IMR-90 (cell line): Measurements from ENCODE around the gene C21orf58. TPM values are rescaled to one million over a fixed set of nuclear protein-coding genes. Genes with fewer than 3 reads are reported as not detected.

Source experiments
- ATAC-seq: fragments of 200-7000 bp; cut with Tn5 transposase; 2 replicates; pipeline ENCODE4 v1.9.1; 2020; ENCODE audit warnings: low read depth, mild to moderate bottlenecking, moderate library complexity
- BruUV-seq: library from RNA; stranded (reverse); fragments of 400-500 nt; replicated peaks from 2 replicates; lab custom pipeline; 2021; lab: Mats Ljungman, UMichigan
- CTCF ChIA-PET: fragments of 300-600 bp; formaldehyde crosslinking; extraction: SDS; loops from one replicate; lab custom pipeline; 2021; ENCODE audit warnings: antibody characterized with exemption; lab: Yijun Ruan, JAX
- POLR2A ChIA-PET: fragments of 300-600 bp; sonication (Branson Sonifier 250); formaldehyde crosslinking; loops from one replicate; lab custom pipeline; 2022; ENCODE audit warnings: antibody characterized with exemption; ENCODE audit not compliant: unreplicated experiment; lab: Charles Lee
- DNase-seq: peaks from one replicate; pipeline ENCODE4 v3.0.0; 2013
- H2AFZ ChIP-seq: replicated peaks from 2 replicates; pipeline ENCODE3; 2013; ENCODE audit warnings: low read length, mild to moderate bottlenecking; ENCODE audit not compliant: poor library complexity
- H2AK5ac ChIP-seq: 2 replicates; pipeline ENCODE4 v1.6.1; 2013; ENCODE audit warnings: low read depth, low read length, inconsistent platforms
- H2AK9ac ChIP-seq: replicated peaks from 2 replicates; pipeline ENCODE3; 2013; ENCODE audit warnings: mild to moderate bottlenecking, low read depth, low read length, moderate library complexity; ENCODE audit not compliant: poor library complexity
- H2BK120ac ChIP-seq: 2 replicates; pipeline ENCODE4 v1.6.1; 2013; ENCODE audit warnings: low read depth, low read length, inconsistent platforms
- H2BK15ac ChIP-seq: 3 replicates; pipeline ENCODE4 v1.6.1; 2013; ENCODE audit warnings: low read depth, low read length, inconsistent platforms
- H2BK20ac ChIP-seq: 2 replicates; pipeline ENCODE4 v1.6.1; 2013; ENCODE audit warnings: low read depth, mild to moderate bottlenecking, inconsistent platforms, low read length, moderate library complexity
- H2BK5ac ChIP-seq: 2 replicates; pipeline ENCODE4 v1.6.1; 2013; ENCODE audit warnings: mild to moderate bottlenecking, low read depth, low read length, inconsistent platforms; ENCODE audit not compliant: poor library complexity, severe bottlenecking
- H3K14ac ChIP-seq: replicated peaks from 2 replicates; pipeline ENCODE4 v1.6.1; 2013; ENCODE audit warnings: low read depth, low read length, inconsistent platforms
- H3K18ac ChIP-seq: 2 replicates; pipeline ENCODE4 v1.6.1; 2013; ENCODE audit warnings: low read depth, low read length, control low read depth
- H3K23ac ChIP-seq: 2 replicates; pipeline ENCODE4 v1.6.1; 2013; ENCODE audit warnings: low read depth, low read length, inconsistent platforms
- H3K27ac ChIP-seq: 2 replicates; pipeline ENCODE4 v1.5.1; 2013; ENCODE audit warnings: mild to moderate bottlenecking, control low read depth, low read length; ENCODE audit not compliant: insufficient read depth
- H3K27me3 ChIP-seq: 2 replicates; pipeline ENCODE4 v1.6.1; 2013; ENCODE audit warnings: low read length; ENCODE audit not compliant: control insufficient read depth, insufficient read depth
- H3K36me3 ChIP-seq: 2 replicates; pipeline ENCODE4 v1.6.1; 2013; ENCODE audit warnings: low read length, mixed read lengths; ENCODE audit not compliant: control insufficient read depth, insufficient read depth
- H3K4ac ChIP-seq: 2 replicates; pipeline ENCODE4 v1.6.1; 2013; ENCODE audit warnings: low read depth, low read length, inconsistent platforms
- H3K4me1 ChIP-seq: 2 replicates; pipeline ENCODE4 v1.6.1; 2013; ENCODE audit warnings: low read length, mixed read lengths; ENCODE audit not compliant: control insufficient read depth, insufficient read depth
- H3K4me2 ChIP-seq: 2 replicates; pipeline ENCODE4 v1.6.1; 2013; ENCODE audit warnings: low read depth, mild to moderate bottlenecking, control low read depth, low read length, moderate library complexity
- H3K4me3 ChIP-seq: 2 replicates; pipeline ENCODE4 v1.5.1; 2013; ENCODE audit warnings: low read depth, mild to moderate bottlenecking, control low read depth, low read length, moderate library complexity; ENCODE audit not compliant: insufficient read depth
- H3K56ac ChIP-seq: 2 replicates; pipeline ENCODE4 v1.6.1; 2013; ENCODE audit warnings: low read length, inconsistent platforms; ENCODE audit not compliant: insufficient read depth; ENCODE audit errors: extremely low read depth
- H3K79me1 ChIP-seq, 2 experiments: 2 replicates each; pipeline ENCODE4 v1.6.1; 2013; ENCODE audit warnings: low read length in 2 of 2, inconsistent platforms in 1 of 2, low read depth in 1 of 2
- H3K9ac ChIP-seq: 2 replicates; pipeline ENCODE4 v1.6.1; 2013; ENCODE audit warnings: low read depth, low read length, control low read depth
- H3K9me1 ChIP-seq: 2 replicates; pipeline ENCODE4 v1.6.1; 2013; ENCODE audit warnings: low read length, inconsistent platforms; ENCODE audit not compliant: insufficient read depth
- H3K9me3 ChIP-seq: 2 replicates; pipeline ENCODE4 v1.6.1; 2013; ENCODE audit warnings: low read length; ENCODE audit not compliant: control insufficient read depth, insufficient read depth
- H4K20me1 ChIP-seq: 2 replicates; pipeline ENCODE4 v1.6.1; 2013; ENCODE audit warnings: low read length, inconsistent platforms; ENCODE audit not compliant: insufficient read depth
- H4K5ac ChIP-seq: 2 replicates; pipeline ENCODE4 v1.6.1; 2013; ENCODE audit warnings: mild to moderate bottlenecking, low read depth, low read length, control low read depth
- H4K8ac ChIP-seq, 2 experiments: 2 replicates each; pipeline ENCODE4 v1.6.1; 2013; ENCODE audit warnings: low read depth in 2 of 2, low read length in 2 of 2, control low read depth in 1 of 2, inconsistent platforms in 1 of 2
- H4K91ac ChIP-seq: 2 replicates; pipeline ENCODE4 v1.6.1; 2013; ENCODE audit warnings: low read depth, low read length, inconsistent platforms; ENCODE audit not compliant: insufficient read depth
- BHLHE40 ChIP-seq: fragments of 150-350 bp; IDR thresholded peaks from 2 replicates; pipeline ENCODE4 v1.6.1; 2016; ENCODE audit warnings: mild to moderate bottlenecking, low read depth, low read length
- CEBPB ChIP-seq: IDR thresholded peaks from 2 replicates; pipeline ENCODE4 v1.6.1; 2012; ENCODE audit warnings: low read depth, low read length, improper control_type of control experiment
- CHD1 ChIP-seq: IDR thresholded peaks from 2 replicates; pipeline ENCODE4 v1.6.1; 2012; ENCODE audit warnings: low read depth, low read length, improper control_type of control experiment
- FOS ChIP-seq: fragments of 150-350 bp; IDR thresholded peaks from 2 replicates; pipeline ENCODE4 v1.6.1; 2016; ENCODE audit warnings: low read depth, low read length
- MAFK ChIP-seq: IDR thresholded peaks from 2 replicates; pipeline ENCODE4 v1.6.1; 2012; ENCODE audit warnings: low read depth, low read length, improper control_type of control experiment
- MAZ ChIP-seq: IDR thresholded peaks from 2 replicates; pipeline ENCODE4 v1.6.1; 2012; ENCODE audit warnings: low read depth, mild to moderate bottlenecking, low read length, improper control_type of control experiment, moderate library complexity, borderline replicate concordance
- MXI1 ChIP-seq: IDR thresholded peaks from 2 replicates; pipeline ENCODE4 v1.6.1; 2012; ENCODE audit warnings: low read depth, mild to moderate bottlenecking, low read length, moderate library complexity, borderline replicate concordance
- NFE2L2 ChIP-seq: fragments of 150-350 bp; IDR thresholded peaks from 2 replicates; pipeline ENCODE4 v1.6.1; 2016; ENCODE audit warnings: low read depth, mild to moderate bottlenecking, low read length
- POLR2A ChIP-seq: IDR thresholded peaks from 2 replicates; pipeline ENCODE4 v1.6.1; 2012; ENCODE audit warnings: mild to moderate bottlenecking, low read depth, low read length
- RAD21 ChIP-seq: IDR thresholded peaks from 2 replicates; pipeline ENCODE4 v1.6.1; 2012; ENCODE audit warnings: low read length, improper control_type of control experiment
- RCOR1 ChIP-seq: IDR thresholded peaks from 2 replicates; pipeline ENCODE4 v1.6.1; 2012; ENCODE audit warnings: mild to moderate bottlenecking, low read length, improper control_type of control experiment; ENCODE audit not compliant: insufficient replicate concordance
- RFX5 ChIP-seq: IDR thresholded peaks from 2 replicates; pipeline ENCODE4 v1.8.0; 2012; ENCODE audit warnings: low read depth, mild to moderate bottlenecking, low read length, moderate library complexity
- SMC3 ChIP-seq: fragments of 150-350 bp; IDR thresholded peaks from 2 replicates; pipeline ENCODE4 v1.6.1; 2016; ENCODE audit warnings: low read depth, mild to moderate bottlenecking, antibody characterized with exemption, low read length, moderate library complexity
- WGBS, 2 experiments: methylation state at CpG; one replicate each; pipeline versions ENCODE4 v1.1.5 to v1.1.7; 2013; ENCODE audit warnings: missing lambda C conversion rate in 2 of 2; ENCODE audit not compliant: insufficient read length in 1 of 2; ENCODE audit errors: extremely low coverage in 2 of 2; 5-methylcytosine and 5-hydroxymethylcytosine counted together
- dilution Hi-C: fragments of 300-500 bp; cut with HindIII; formaldehyde crosslinking; loops from one replicate; pipeline ENCODE4 v1.14.3; 2018; ENCODE audit warnings: low sequenced_read_pairs; ENCODE audit not compliant: unreplicated experiment
- in situ Hi-C: fragments of 300-500 bp; cut with MboI; formaldehyde crosslinking; loops from 3 replicates; pipeline ENCODE4 v1.14.3; 2019; ENCODE audit warnings: low sequenced_read_pairs, inconsistent platforms, mixed read lengths
- intact Hi-C: fragments of 100-400 bp; cut with micrococcal nuclease; formaldehyde crosslinking; loops from 2 replicates; pipeline ENCODE4 v1.10.0; 2022
- polyA plus RNA-seq, 3 experiments: library from polyadenylated mRNA; depleted of rRNA; stranded (reverse); fragments of >200 nt; gene quantifications; 2 replicates each; pipeline ENCODE4 v1.2.3, GENCODE V29; 2012; ENCODE audit warnings: low replicate concordance in 1 of 3
- total RNA-seq: library from RNA; depleted of rRNA; stranded (reverse); fragments of >200 nt; gene quantifications from 2 replicates; pipeline ENCODE4 v1.2.3, GENCODE V29; 2012
- TF ChIP-seq, protein P1 (sequence below): conservative IDR thresholded peaks from 2 replicates; pipeline ENCODE4 v1.5.1; 2012; ENCODE audit warnings: mild to moderate bottlenecking, low read depth, low read length, improper control_type of control experiment
- TF ChIP-seq, protein P2 (sequence below): fragments of 150-350 bp; IDR thresholded peaks from 2 replicates; pipeline ENCODE4 v1.6.1; 2016; ENCODE audit warnings: low read depth, mild to moderate bottlenecking, low read length, moderate library complexity, borderline replicate concordance
- TF ChIP-seq, protein P3 (sequence below): fragments of 150-350 bp; IDR thresholded peaks from 2 replicates; pipeline ENCODE4 v1.6.1; 2017; ENCODE audit warnings: mild to moderate bottlenecking, antibody characterized with exemption, low read length, low read depth

C21orf58 gene
- total and polyA plus RNA-seq, 2 of the 4 experiments (the other 2 are of a cell fraction): 2.7 to 6.2 TPM

DNA sequence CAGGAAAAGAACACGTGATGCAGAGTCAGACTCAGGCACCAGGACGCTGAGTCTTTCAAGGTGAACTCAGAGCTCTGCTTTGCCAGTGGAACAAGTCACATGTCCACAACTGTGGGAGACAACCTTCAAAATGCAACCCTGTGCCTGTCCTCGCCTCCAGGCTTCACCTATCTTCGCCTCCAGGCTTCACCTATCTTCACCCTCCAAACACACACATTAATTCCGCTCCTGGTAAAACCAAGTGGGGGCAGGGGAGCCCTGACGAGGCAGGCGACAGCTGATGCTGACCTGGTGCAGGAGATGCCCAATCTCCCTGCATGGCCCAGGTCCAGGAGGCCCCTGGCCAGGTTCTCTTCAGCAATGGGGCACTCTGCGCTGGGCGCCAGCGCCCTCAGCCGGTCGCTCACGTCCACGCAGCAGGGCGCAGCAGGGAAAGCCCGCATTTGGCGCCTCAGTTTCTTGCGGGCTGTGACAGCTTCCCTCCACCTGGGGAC is 67.1 kb downstream of the C21orf58 start:
- no peaks in the 10 kb centered on the region for H3K9me3 ChIP-seq
- H2BK15ac ChIP-seq: no peak overlapping the region
- H3K4me3 ChIP-seq: no peak overlapping the region
- dilution Hi-C loops: no loop called here
- no peak overlapping the region for H3K56ac ChIP-seq
- no peak overlapping the region for H2BK120ac ChIP-seq
- H3K36me3 ChIP-seq: peaks cover 68% of the 10 kb centered on the region
- intact Hi-C loops: no loop called here
- no TSS peak for BruUV-seq
- H3K27ac ChIP-seq: no peak overlapping the region
- no peak for TF ChIP-seq MAZ
- no peak for TF ChIP-seq POLR2A
- TF ChIP-seq SMC3: no peak
- TF ChIP-seq, protein P1, sequence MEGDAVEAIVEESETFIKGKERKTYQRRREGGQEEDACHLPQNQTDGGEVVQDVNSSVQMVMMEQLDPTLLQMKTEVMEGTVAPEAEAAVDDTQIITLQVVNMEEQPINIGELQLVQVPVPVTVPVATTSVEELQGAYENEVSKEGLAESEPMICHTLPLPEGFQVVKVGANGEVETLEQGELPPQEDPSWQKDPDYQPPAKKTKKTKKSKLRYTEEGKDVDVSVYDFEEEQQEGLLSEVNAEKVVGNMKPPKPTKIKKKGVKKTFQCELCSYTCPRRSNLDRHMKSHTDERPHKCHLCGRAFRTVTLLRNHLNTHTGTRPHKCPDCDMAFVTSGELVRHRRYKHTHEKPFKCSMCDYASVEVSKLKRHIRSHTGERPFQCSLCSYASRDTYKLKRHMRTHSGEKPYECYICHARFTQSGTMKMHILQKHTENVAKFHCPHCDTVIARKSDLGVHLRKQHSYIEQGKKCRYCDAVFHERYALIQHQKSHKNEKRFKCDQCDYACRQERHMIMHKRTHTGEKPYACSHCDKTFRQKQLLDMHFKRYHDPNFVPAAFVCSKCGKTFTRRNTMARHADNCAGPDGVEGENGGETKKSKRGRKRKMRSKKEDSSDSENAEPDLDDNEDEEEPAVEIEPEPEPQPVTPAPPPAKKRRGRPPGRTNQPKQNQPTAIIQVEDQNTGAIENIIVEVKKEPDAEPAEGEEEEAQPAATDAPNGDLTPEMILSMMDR: no peak
- no peak for TF ChIP-seq BHLHE40
- TF ChIP-seq MXI1: no peak
- no peak for TF ChIP-seq NFE2L2
- no peak for TF ChIP-seq MAFK
- TF ChIP-seq, protein P2, sequence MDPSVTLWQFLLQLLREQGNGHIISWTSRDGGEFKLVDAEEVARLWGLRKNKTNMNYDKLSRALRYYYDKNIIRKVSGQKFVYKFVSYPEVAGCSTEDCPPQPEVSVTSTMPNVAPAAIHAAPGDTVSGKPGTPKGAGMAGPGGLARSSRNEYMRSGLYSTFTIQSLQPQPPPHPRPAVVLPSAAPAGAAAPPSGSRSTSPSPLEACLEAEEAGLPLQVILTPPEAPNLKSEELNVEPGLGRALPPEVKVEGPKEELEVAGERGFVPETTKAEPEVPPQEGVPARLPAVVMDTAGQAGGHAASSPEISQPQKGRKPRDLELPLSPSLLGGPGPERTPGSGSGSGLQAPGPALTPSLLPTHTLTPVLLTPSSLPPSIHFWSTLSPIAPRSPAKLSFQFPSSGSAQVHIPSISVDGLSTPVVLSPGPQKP: no peak
- no peak for TF ChIP-seq FOS
- no peak for TF ChIP-seq CEBPB
- TF ChIP-seq CHD1: no peak
- TF ChIP-seq RAD21: no peak
- TF ChIP-seq RCOR1: no peak
- TF ChIP-seq, protein P3, sequence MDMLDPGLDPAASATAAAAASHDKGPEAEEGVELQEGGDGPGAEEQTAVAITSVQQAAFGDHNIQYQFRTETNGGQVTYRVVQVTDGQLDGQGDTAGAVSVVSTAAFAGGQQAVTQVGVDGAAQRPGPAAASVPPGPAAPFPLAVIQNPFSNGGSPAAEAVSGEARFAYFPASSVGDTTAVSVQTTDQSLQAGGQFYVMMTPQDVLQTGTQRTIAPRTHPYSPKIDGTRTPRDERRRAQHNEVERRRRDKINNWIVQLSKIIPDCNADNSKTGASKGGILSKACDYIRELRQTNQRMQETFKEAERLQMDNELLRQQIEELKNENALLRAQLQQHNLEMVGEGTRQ: no peak
- TF ChIP-seq RFX5: no peak
- H3K4me2 ChIP-seq: no peak overlapping the region
- H3K18ac ChIP-seq: no peak overlapping the region
- ATAC-seq (no peak), DNase-seq (no peak)
- no peak overlapping the region for H3K14ac ChIP-seq
- no peak overlapping the region for H2AK9ac ChIP-seq
- H2AK5ac ChIP-seq: no peak overlapping the region
- no peak overlapping the region for H3K23ac ChIP-seq
- no peak overlapping the region for H4K8ac ChIP-seq
- ChIA-PET POLR2A (no interaction called here), CTCF (interaction anchor here (0.6 kb wide), 1 partner anchor 103 kb away, joined by 3 read pairs; no protein-coding TSS in a partner anchor)
- no peak overlapping the region for H3K9ac ChIP-seq
- WGBS, 2 experiments: 91% methylated on average over 8 of the region's 18 CpGs; no CpG with 5 or more reads in 1 of the 2 experiments
- H2AFZ ChIP-seq: no peak overlapping the region
- no peak overlapping the region for H2BK5ac ChIP-seq
- H4K91ac ChIP-seq: no peak overlapping the region
- no peaks in the 10 kb centered on the region; the same call in none of the 2 replicates for H4K20me1 ChIP-seq
- H4K5ac ChIP-seq: no peak overlapping the region
- peaks cover 10 to 27% of the 10 kb centered on the region in 2 experiments; a peak in 3 of 4 replicates for H3K79me1 ChIP-seq
- H3K4ac ChIP-seq: no peak overlapping the region
- H2BK20ac ChIP-seq: no peak overlapping the region
- in situ Hi-C loops: no loop called here
- no peaks in the 10 kb centered on the region for H3K4me1 ChIP-seq
- H3K27me3 ChIP-seq: no peaks in the 10 kb centered on the region
- no peaks in the 10 kb centered on the region for H3K9me1 ChIP-seq
